OCI-LY3 (cell line): ENCODE results near the gene LARGE1.
A peak's percentile ranks its signal among the peaks of the same experiment; 100 is the strongest.

Source experiments
- H2AFZ ChIP-seq: fragments of 200-600, 300-600 bp; shearing (Covaris generic); 2 replicates; pipeline ENCODE4 v1.6.0; 2014; ENCODE audit warnings: antibody characterized with exemption, low read depth, low read length
- H3K27ac ChIP-seq: fragments of 200-600, 300-600 bp; sonication (generic); 2 replicates; pipeline ENCODE4 v1.5.1; 2014; ENCODE audit warnings: mild to moderate bottlenecking, low read length, moderate library complexity, mixed read lengths
- H3K27me3 ChIP-seq: fragments of 200-600, 300-600 bp; sonication (generic); 2 replicates; pipeline ENCODE4 v1.6.1; 2014; ENCODE audit warnings: low read depth, low read length, mixed read lengths
- H3K36me3 ChIP-seq: fragments of 200-600, 300-600 bp; sonication (generic); replicated peaks from 2 replicates; pipeline ENCODE3; 2014; ENCODE audit warnings: low read depth, low read length, mixed read lengths
- H3K4me1 ChIP-seq: fragments of 300-600, 200-600 bp; sonication (generic); 2 replicates; pipeline ENCODE4 v1.6.1; 2014; ENCODE audit warnings: low read length, mixed read lengths
- H3K4me2 ChIP-seq: fragments of 200-600, 300-600 bp; sonication (generic); 2 replicates; pipeline ENCODE4 v1.6.1; 2014; ENCODE audit warnings: low read length, mixed read lengths
- H3K4me3 ChIP-seq: fragments of 300-600, 200-600 bp; sonication (generic); 2 replicates; pipeline ENCODE4 v1.5.1; 2014; ENCODE audit warnings: antibody characterized with exemption, mild to moderate bottlenecking, low read length, moderate library complexity
- H3K79me2 ChIP-seq: fragments of 300-600, 200-600 bp; shearing (Covaris generic); 2 replicates; pipeline ENCODE4 v1.6.1; 2014; ENCODE audit warnings: mild to moderate bottlenecking, low read length, mixed read lengths
- H3K9ac ChIP-seq: fragments of 300-600, 200-600 bp; shearing (Covaris generic); 2 replicates; pipeline ENCODE4 v1.6.0; 2014; ENCODE audit warnings: mild to moderate bottlenecking, low read length, moderate library complexity
- H3K9me3 ChIP-seq: fragments of 200-600, 300-600 bp; shearing (Covaris generic); 2 replicates; pipeline ENCODE4 v1.6.1; 2014; ENCODE audit warnings: low read length, mixed read lengths; ENCODE audit not compliant: insufficient read depth
- H4K20me1 ChIP-seq: fragments of 200-600, 300-600 bp; sonication (generic); 2 replicates; pipeline ENCODE4 v1.6.1; 2016; ENCODE audit warnings: low read length, mixed read lengths; ENCODE audit not compliant: insufficient read depth
- CTCF ChIP-seq: fragments of 200-600, 300-600 bp; sonication (generic); IDR thresholded peaks from 2 replicates; pipeline ENCODE4 v1.5.1; 2014; ENCODE audit warnings: antibody characterized with exemption, low read length, low read depth
- EZH2phosphoT487 ChIP-seq: fragments of 200-600 bp; shearing (Covaris generic); IDR thresholded peaks from 2 replicates; pipeline ENCODE4 v1.6.1; 2018; ENCODE audit warnings: antibody characterized with exemption, mixed run types, low read depth

The LARGE1 gene

DNA sequence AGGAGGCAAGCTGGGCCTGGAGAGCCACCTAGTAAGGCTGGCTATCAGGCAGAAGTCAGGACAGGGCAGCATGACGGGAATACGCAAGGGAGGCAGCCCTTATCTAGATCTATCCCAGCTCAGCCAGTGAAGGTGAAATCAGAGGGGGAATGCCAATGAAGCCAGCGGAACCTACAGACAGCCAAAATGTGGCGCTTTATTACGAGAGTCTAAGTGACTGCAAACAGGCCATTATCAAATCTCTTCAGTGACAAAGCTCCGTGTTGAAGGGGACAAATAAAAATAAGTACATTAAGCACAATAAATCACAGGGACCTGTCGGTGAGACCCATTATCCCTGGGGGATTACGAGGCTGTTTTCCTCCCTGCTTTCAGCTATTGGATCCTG is 22.8 kb downstream of the LARGE1 start:
- Histone ChIP-seq H4K20me1 (peaks cover 60% of the 10 kb centered on the region), H3K4me3 (peak overlapping the region; percentile 63), H3K4me2 (peak overlapping the region; percentile 89), H3K9me3 (peaks cover 9% of the 10 kb centered on the region), H3K36me3 (peaks cover 19% of the 10 kb centered on the region), H2AFZ (no peak overlapping the region), H3K4me1 (peaks cover 41% of the 10 kb centered on the region), H3K27me3 (no peaks in the 10 kb centered on the region), H3K79me2 (peaks cover 99% of the 10 kb centered on the region), H3K27ac (peak overlapping the region; percentile 71), H3K9ac (peak overlapping the region; percentile 39)
- TF ChIP-seq CTCF (no peak), EZH2phosphoT487 (no peak)

- Histone ChIP-seq H3K79me2 (peaks cover 99% of the 10 kb centered on the region), H3K27ac (peak overlapping the region; percentile 71), H3K4me3 (peak overlapping the region; percentile 63), H3K4me1 (peaks cover 47% of the 10 kb centered on the region), H3K9me3 (peaks cover 9% of the 10 kb centered on the region), H4K20me1 (peaks cover 62% of the 10 kb centered on the region), H3K9ac (peak overlapping the region; percentile 39), H3K27me3 (no peaks in the 10 kb centered on the region), H2AFZ (no peak overlapping the region), H3K36me3 (peaks cover 19% of the 10 kb centered on the region), H3K4me2 (peak overlapping the region; percentile 89)
- no peak for TF ChIP-seq CTCF
- TF ChIP-seq EZH2phosphoT487, result no peak
Measured at GRCh38 chr22:33896575-33897447, 23.5 kb downstream of the LARGE1 start.

DNA sequence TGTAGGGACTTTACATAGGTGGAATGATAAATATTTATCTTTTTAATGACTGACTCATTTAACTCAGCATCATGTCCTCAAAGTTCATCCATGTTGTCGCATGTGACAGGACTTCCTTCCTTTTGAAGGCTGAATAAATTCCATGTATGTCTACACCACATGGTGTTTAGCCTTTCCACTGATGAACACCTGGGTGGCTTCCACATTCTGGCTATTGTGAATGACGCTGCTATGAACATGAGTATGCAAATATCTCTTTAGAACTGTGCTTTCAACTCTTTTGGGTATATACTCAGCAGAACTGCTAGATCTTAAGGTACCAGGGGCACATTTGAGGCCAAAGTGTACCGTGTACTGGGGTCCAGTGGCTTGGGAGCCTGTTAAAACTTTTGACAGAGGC is 24.1 kb downstream of the LARGE1 start:
- H3K9me3 ChIP-seq, result peaks cover 9% of the 10 kb centered on the region
- H2AFZ ChIP-seq, result no peak overlapping the region
- peaks cover 99% of the 10 kb centered on the region for H3K79me2 ChIP-seq
- H3K4me2 ChIP-seq, result peak overlapping the region; percentile 89
- H3K4me1 ChIP-seq, result peaks cover 53% of the 10 kb centered on the region
- H3K36me3 ChIP-seq, result peaks cover 19% of the 10 kb centered on the region
- TF ChIP-seq CTCF, result no peak
- no peak for TF ChIP-seq EZH2phosphoT487
- H4K20me1 ChIP-seq, result peaks cover 61% of the 10 kb centered on the region
- peak overlapping the region; percentile 63 for H3K4me3 ChIP-seq
- peak overlapping the region; percentile 71 for H3K27ac ChIP-seq
- H3K9ac ChIP-seq, result peak overlapping the region; percentile 39; the same call in 1 of the 2 replicates
- no peaks in the 10 kb centered on the region for H3K27me3 ChIP-seq

DNA sequence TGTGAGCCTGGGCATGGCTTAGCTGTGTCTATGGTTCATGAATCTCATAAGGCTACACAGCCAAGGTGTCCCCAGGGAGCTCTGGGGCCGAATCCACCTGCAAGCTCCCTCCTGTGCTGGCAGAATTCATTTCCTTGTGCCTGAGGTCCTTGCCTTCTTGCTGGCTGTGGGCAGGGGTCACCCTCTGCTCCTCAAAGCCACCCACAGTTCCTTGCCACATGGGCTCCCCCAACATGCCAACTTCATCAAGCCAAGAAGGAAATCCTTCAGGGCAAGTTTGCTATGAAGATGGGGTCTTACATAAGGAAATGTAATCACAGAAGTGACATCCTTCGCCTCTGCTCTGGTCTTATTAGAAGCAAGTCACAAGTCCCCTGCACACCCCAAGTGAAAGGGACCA is 24.8 kb downstream of the LARGE1 start:
- Histone ChIP-seq H3K9ac (no peak overlapping the region), H3K36me3 (peaks cover 19% of the 10 kb centered on the region), H3K9me3 (peaks cover 9% of the 10 kb centered on the region), H3K79me2 (peaks cover 100% of the 10 kb centered on the region), H3K4me3 (no peak overlapping the region), H2AFZ (no peak overlapping the region), H3K27ac (peak overlapping the region; percentile 71; the same call in 1 of the 2 replicates), H3K4me2 (no peak overlapping the region), H4K20me1 (peaks cover 66% of the 10 kb centered on the region), H3K27me3 (no peaks in the 10 kb centered on the region), H3K4me1 (peaks cover 61% of the 10 kb centered on the region)
- no peak for TF ChIP-seq CTCF
- TF ChIP-seq EZH2phosphoT487, result no peak
